SK-N-SH (cell line): Measurements from ENCODE around the gene KCTD20. TPM values are rescaled to one million over a fixed set of nuclear protein-coding genes. Genes with fewer than 3 reads are reported as not detected.

Source experiments
- CTCF ChIA-PET: fragments of 300-600, 350-600 bp; formaldehyde crosslinking; extraction: SDS; loops from one replicate; lab custom pipeline; 2021; lab: Yijun Ruan, JAX
- POLR2A ChIA-PET: fragments of 350-600 bp; sonication (Branson Sonifier 250); formaldehyde crosslinking; extraction: SDS; loops from one replicate; lab custom pipeline; 2020; ENCODE audit warnings: antibody characterized with exemption, inconsistent platforms; lab: Yijun Ruan, JAX
- DNase-seq: peaks from one replicate; pipeline ENCODE4 v3.0.0; 2012
- H2AFZ ChIP-seq: fragments of 200-600 bp; sonication (generic); 2 replicates; pipeline ENCODE4 v1.8.1; 2016; ENCODE audit warnings: antibody characterized with exemption, mild to moderate bottlenecking, low read depth
- H3F3A ChIP-seq: fragments of 200-600 bp; sonication (generic); replicated peaks from 2 replicates; pipeline ENCODE3; 2016; ENCODE audit warnings: antibody characterized with exemption, mild to moderate bottlenecking; ENCODE audit not compliant: insufficient read depth
- H3K27ac ChIP-seq, 2 experiments: fragments of 200-500 bp in 1 of 2; fragments of 200-600 bp in 1 of 2; sonication (Bioruptor generic) in 1 of 2; sonication (generic), shearing (Covaris generic) in 1 of 2; 2 replicates each; pipeline versions ENCODE4 v1.5.1 to v1.6.1; 2014 to 2016; ENCODE audit warnings: low read depth in 2 of 2, inconsistent platforms in 1 of 2, low read length in 1 of 2, mild to moderate bottlenecking in 1 of 2, mixed read lengths in 1 of 2
- H3K27me3 ChIP-seq: fragments of 200-600 bp; sonication (generic), shearing (Covaris generic); 2 replicates; pipeline ENCODE4 v1.6.1; 2016; ENCODE audit warnings: mixed run types; ENCODE audit not compliant: insufficient read depth
- H3K36me3 ChIP-seq, 2 experiments: fragments of 200-500 bp in 1 of 2; fragments of 200-600 bp in 1 of 2; sonication (Bioruptor generic) in 1 of 2; sonication (generic) in 1 of 2; replicated peaks in 1 of 2; 2 replicates each; pipeline versions ENCODE3 to v1.5.1; 2014 to 2016; ENCODE audit warnings: low read length in 1 of 2, mild to moderate bottlenecking in 1 of 2; ENCODE audit not compliant: insufficient read depth in 2 of 2, control insufficient read depth in 1 of 2
- H3K4me1 ChIP-seq, 2 experiments: fragments of 200-500 bp in 1 of 2; fragments of 200-600 bp in 1 of 2; sonication (Bioruptor generic) in 1 of 2; sonication (generic), shearing (Covaris generic) in 1 of 2; 2 replicates each; pipeline versions ENCODE4 v1.5.1 to v1.6.1; 2014 to 2016; ENCODE audit warnings: low read depth in 1 of 2, low read length in 1 of 2, mixed run types in 1 of 2; ENCODE audit not compliant: insufficient read depth in 2 of 2, control insufficient read depth in 1 of 2
- H3K4me2 ChIP-seq: fragments of 200-600 bp; sonication (generic), shearing (Covaris generic); 2 replicates; pipeline ENCODE4 v1.6.1; 2017; ENCODE audit warnings: mixed run types
- H3K4me3 ChIP-seq, 2 experiments: fragments of 200-500 bp in 1 of 2; fragments of 200-600 bp in 1 of 2; sonication (Bioruptor generic) in 1 of 2; sonication (generic), shearing (Covaris generic) in 1 of 2; 2 replicates each; pipeline versions ENCODE4 v1.5.1 to v1.8.1; 2014 to 2016; ENCODE audit warnings: low read depth in 2 of 2, inconsistent platforms in 1 of 2, low read length in 1 of 2, mild to moderate bottlenecking in 1 of 2, mixed read lengths in 1 of 2, moderate library complexity in 1 of 2
- H3K79me2 ChIP-seq: fragments of 200-600 bp; sonication (generic); 2 replicates; pipeline ENCODE4 v1.8.1; 2017; ENCODE audit warnings: mild to moderate bottlenecking; ENCODE audit not compliant: insufficient read depth
- H3K9ac ChIP-seq: fragments of 200-600 bp; sonication (generic); 2 replicates; pipeline ENCODE4 v1.6.1; 2017; ENCODE audit warnings: mixed run types
- H3K9me2 ChIP-seq: fragments of 200-600 bp; sonication (generic); 2 replicates; pipeline ENCODE4 v1.6.1; 2017; ENCODE audit warnings: mixed run types
- H3K9me3 ChIP-seq: fragments of 200-600 bp; sonication (generic); 2 replicates; pipeline ENCODE4 v1.6.1; 2017; ENCODE audit warnings: mixed run types, mild to moderate bottlenecking, moderate library complexity
- H4K20me1 ChIP-seq: fragments of 200-600 bp; sonication (generic); 2 replicates; pipeline ENCODE4 v1.6.1; 2017; ENCODE audit warnings: mild to moderate bottlenecking, mixed run types; ENCODE audit not compliant: insufficient read depth
- CTCF ChIP-seq: fragments of 200-600 bp; sonication (generic); IDR thresholded peaks from 2 replicates; pipeline ENCODE4 v1.6.1; 2017; ENCODE audit warnings: antibody characterized with exemption, mild to moderate bottlenecking, moderate library complexity
- FOSL2 ChIP-seq: IDR thresholded peaks from 2 replicates; pipeline ENCODE4 v1.4.0; 2012; ENCODE audit warnings: low read depth, mild to moderate bottlenecking, moderate library complexity, borderline replicate concordance
- GABPA ChIP-seq: IDR thresholded peaks from 2 replicates; pipeline ENCODE4 v1.4.0; 2012; ENCODE audit warnings: low read depth, mild to moderate bottlenecking
- JUND ChIP-seq: IDR thresholded peaks from 2 replicates; pipeline ENCODE4 v1.4.0; 2012
- PBX3 ChIP-seq: IDR thresholded peaks from 2 replicates; pipeline ENCODE4; 2012
- RFX5 ChIP-seq: IDR thresholded peaks from 2 replicates; pipeline ENCODE4 v1.6.1; 2012; ENCODE audit warnings: mild to moderate bottlenecking, improper control_type of control experiment, low read length
- TCF12 ChIP-seq: IDR thresholded peaks from 2 replicates; pipeline ENCODE4 v1.4.0; 2012
- WGBS: methylation state at CpG from one replicate; pipeline ENCODE4 v1.1.6; 2017; ENCODE audit warnings: low lambda C conversion rate; 5-methylcytosine and 5-hydroxymethylcytosine counted together
- polyA plus RNA-seq, 3 experiments: library from polyadenylated mRNA; depleted of rRNA; stranded (reverse); fragments of >200 nt; gene quantifications; 2 replicates each; pipeline ENCODE4 v1.2.3, GENCODE V29; 2012
- TF ChIP-seq, protein P1 (sequence below): IDR thresholded peaks from 2 replicates; pipeline ENCODE4 v1.4.0; 2012; ENCODE audit warnings: low read depth, borderline replicate concordance

The KCTD20 gene
- polyA plus RNA-seq, 1 of the 3 experiments (the other 2 are of a cell fraction) = 29.0 TPM

DNA sequence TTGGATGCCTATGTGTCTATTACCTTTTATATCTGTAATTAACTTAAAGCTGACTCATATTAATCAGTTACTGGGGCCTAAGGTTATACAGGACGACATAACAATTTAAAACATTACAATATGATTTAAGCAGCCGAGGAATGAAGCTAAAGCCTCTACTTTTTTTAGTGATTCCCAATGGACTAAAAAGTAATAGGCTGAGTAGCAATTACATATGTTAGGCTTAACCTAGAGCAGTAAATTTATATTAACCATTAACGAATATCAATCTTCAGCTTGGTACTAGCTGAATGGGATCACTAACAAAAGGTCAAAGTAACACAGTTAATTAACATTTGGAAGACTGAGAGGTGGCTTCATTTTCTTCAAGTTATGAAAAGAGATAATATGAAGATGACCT, 61.4 kb downstream of the KCTD20 start:
- POLR2A ChIA-PET = interaction anchor here (0.5 to 0.6 kb wide), 2 partner anchors 61 to 106 kb away, joined by 3 read pairs; partner anchors contain the start of genes KCTD20 and PXT1
- no peak overlapping the region for H3K27ac ChIP-seq

More for the DNA sequence above, 61.4 kb downstream of the KCTD20 start:
- CTCF ChIA-PET = interaction anchor here (0.8 kb wide), 1 partner anchor 15 kb away, joined by 3 read pairs; no protein-coding TSS in a partner anchor
- no peaks in the 10 kb centered on the region for H3F3A ChIP-seq
- TF ChIP-seq, protein P1, sequence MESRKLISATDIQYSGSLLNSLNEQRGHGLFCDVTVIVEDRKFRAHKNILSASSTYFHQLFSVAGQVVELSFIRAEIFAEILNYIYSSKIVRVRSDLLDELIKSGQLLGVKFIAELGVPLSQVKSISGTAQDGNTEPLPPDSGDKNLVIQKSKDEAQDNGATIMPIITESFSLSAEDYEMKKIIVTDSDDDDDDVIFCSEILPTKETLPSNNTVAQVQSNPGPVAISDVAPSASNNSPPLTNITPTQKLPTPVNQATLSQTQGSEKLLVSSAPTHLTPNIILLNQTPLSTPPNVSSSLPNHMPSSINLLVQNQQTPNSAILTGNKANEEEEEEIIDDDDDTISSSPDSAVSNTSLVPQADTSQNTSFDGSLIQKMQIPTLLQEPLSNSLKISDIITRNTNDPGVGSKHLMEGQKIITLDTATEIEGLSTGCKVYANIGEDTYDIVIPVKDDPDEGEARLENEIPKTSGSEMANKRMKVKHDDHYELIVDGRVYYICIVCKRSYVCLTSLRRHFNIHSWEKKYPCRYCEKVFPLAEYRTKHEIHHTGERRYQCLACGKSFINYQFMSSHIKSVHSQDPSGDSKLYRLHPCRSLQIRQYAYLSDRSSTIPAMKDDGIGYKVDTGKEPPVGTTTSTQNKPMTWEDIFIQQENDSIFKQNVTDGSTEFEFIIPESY = no peak
- TF ChIP-seq FOSL2 (no peak), CTCF (no peak), GABPA (no peak), RFX5 (no peak), TCF12 (no peak), PBX3 (no peak), JUND (no peak)
- TF ChIP-seq, all 33 proteins: peak for 0
- Histone ChIP-seq H3K9me3 (no peaks in the 10 kb centered on the region), H3K4me3 (no peak overlapping the region), H4K20me1 (no peaks in the 10 kb centered on the region), H3K36me3 (peaks cover 30 to 57% of the 10 kb centered on the region in 2 experiments), H2AFZ (no peak overlapping the region), H3K9me2 (no peaks in the 10 kb centered on the region), H3K9ac (no peak overlapping the region), H3K79me2 (no peaks in the 10 kb centered on the region), H3K27me3 (no peaks in the 10 kb centered on the region), H3K4me1 (no peaks in the 10 kb centered on the region), H3K4me2 (no peak overlapping the region)
- no peak for DNase-seq
- WGBS = 97% methylated on average over 3 of the region's 3 CpGs
